ENCODE data around the gene TECPR2. TPM values are rescaled to one million over a fixed set of nuclear protein-coding genes. Genes with fewer than 3 reads are reported as not detected.

TECPR2 gene
- total RNA-seq, 1 experiment from 2014 or later = 9.3 TPM

DNA sequence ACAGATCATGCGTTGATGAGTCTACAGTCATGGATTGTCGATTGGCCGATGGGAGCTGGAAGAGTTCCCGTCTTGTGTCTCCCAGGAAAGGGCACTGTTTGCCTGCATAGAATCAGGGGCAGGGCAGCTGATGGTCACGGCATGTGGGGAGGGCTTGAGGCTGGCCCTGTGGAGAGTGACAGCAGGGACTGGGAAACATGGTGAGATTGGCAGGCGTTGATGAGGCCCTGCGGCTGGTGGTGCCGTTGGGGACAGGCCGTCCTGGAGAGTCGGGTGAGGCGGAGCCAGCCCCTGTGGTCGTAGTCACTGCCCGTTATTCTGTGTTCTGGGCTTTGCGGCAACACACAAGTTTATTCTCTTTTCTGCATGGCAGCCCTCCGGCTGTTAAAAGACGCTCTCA, 52.9 kb downstream of the TECPR2 start:
- ChIA-PET POLR2A (no interaction called here), CTCF (no interaction called here)
- no peak overlapping the region for H3K27ac Mint-ChIP-seq (ENCODE audit: unreplicated experiment)

DNA sequence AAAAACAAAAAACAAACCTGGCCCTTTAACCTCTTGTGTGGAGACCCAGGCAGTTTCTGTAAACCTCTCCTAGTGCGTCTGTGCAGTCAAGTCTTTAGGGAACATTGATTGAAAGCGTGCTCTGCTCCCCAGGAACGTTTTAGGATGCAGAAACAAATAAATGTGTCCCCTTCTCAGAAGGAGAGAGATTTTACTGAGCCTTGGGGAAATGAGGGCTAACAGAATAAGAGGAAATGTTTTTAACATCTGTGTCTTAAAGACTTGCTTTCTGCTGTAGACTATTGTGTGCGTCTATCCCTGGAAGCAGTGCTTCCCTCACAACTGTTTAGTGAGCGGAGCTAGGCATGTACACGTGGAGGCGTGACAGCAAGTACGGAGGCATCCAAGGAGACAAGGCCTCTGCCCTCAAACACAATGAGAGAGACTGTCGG, 54.3 kb downstream of the TECPR2 start:
- H3K4me3 Mint-ChIP-seq (ENCODE audit: unreplicated experiment) = no peak overlapping the region
- no peaks in the 10 kb centered on the region for H3K36me3 Mint-ChIP-seq (ENCODE audit: insufficient read depth, unreplicated experiment)
- H3K4me1 Mint-ChIP-seq (ENCODE audit: low read depth, unreplicated experiment) = no peaks in the 10 kb centered on the region
- ChIA-PET POLR2A (no interaction called here), CTCF (no interaction called here)
- TF ChIP-seq, protein P1, sequence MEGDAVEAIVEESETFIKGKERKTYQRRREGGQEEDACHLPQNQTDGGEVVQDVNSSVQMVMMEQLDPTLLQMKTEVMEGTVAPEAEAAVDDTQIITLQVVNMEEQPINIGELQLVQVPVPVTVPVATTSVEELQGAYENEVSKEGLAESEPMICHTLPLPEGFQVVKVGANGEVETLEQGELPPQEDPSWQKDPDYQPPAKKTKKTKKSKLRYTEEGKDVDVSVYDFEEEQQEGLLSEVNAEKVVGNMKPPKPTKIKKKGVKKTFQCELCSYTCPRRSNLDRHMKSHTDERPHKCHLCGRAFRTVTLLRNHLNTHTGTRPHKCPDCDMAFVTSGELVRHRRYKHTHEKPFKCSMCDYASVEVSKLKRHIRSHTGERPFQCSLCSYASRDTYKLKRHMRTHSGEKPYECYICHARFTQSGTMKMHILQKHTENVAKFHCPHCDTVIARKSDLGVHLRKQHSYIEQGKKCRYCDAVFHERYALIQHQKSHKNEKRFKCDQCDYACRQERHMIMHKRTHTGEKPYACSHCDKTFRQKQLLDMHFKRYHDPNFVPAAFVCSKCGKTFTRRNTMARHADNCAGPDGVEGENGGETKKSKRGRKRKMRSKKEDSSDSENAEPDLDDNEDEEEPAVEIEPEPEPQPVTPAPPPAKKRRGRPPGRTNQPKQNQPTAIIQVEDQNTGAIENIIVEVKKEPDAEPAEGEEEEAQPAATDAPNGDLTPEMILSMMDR (IDR thresholded peaks at IDR 0.05; ENCODE audit: insufficient read depth in 1 of 2, low read depth in 1 of 2, low read length in 1 of 2, severe bottlenecking in 1 of 2, unreplicated experiment in 1 of 2) = no peak
- Histone ChIP-seq H3K4me1 (no peaks in the 10 kb centered on the region), H3K36me3 (ENCODE audit: control insufficient read depth, insufficient read depth, low read length) (no peaks in the 10 kb centered on the region), H3K27me3 (replicated peaks; ENCODE audit: control insufficient read depth, insufficient read depth, low read length) (no peaks in the 10 kb centered on the region), H3K4me3 (ENCODE audit: low read depth, low read length) (no peak overlapping the region), H3K9me3 (no peaks in the 10 kb centered on the region)
- no peaks in the 10 kb centered on the region for H3K9me3 Mint-ChIP-seq (ENCODE audit: unreplicated experiment)
- no TSS peak for BruUV-seq (replicated peaks)
- intact Hi-C loops (cut with micrococcal nuclease; ENCODE audit: unreplicated experiment) = no loop called here
- no peak overlapping the region for H3K27ac Mint-ChIP-seq (ENCODE audit: unreplicated experiment)
- no peak for DNase-seq
- H3K27me3 Mint-ChIP-seq (ENCODE audit: insufficient read depth, unreplicated experiment) = no peaks in the 10 kb centered on the region

More for the DNA sequence above, 52.9 kb downstream of the TECPR2 start:
- H3K36me3 ChIP-seq (ENCODE audit: control insufficient read depth, insufficient read depth, low read length) = no peaks in the 10 kb centered on the region
- intact Hi-C loops (cut with micrococcal nuclease; ENCODE audit: unreplicated experiment) = no loop called here
- H3K4me3 Mint-ChIP-seq (ENCODE audit: unreplicated experiment) = no peak overlapping the region
- no peaks in the 10 kb centered on the region for H3K27me3 ChIP-seq (replicated peaks; ENCODE audit: control insufficient read depth, insufficient read depth, low read length)
- no peaks in the 10 kb centered on the region for H3K9me3 Mint-ChIP-seq (ENCODE audit: unreplicated experiment)
- no peaks in the 10 kb centered on the region for H3K9me3 ChIP-seq
- TF ChIP-seq, protein P1 (IDR thresholded peaks at IDR 0.05; ENCODE audit: insufficient read depth in 1 of 2, low read depth in 1 of 2, low read length in 1 of 2, severe bottlenecking in 1 of 2, unreplicated experiment in 1 of 2) = no peak
- H3K36me3 Mint-ChIP-seq (ENCODE audit: insufficient read depth, unreplicated experiment) = no peaks in the 10 kb centered on the region
- H3K4me1 Mint-ChIP-seq (ENCODE audit: low read depth, unreplicated experiment) = no peaks in the 10 kb centered on the region
- BruUV-seq (replicated peaks) = no TSS peak
- no peak overlapping the region for H3K4me3 ChIP-seq (ENCODE audit: low read depth, low read length)
- H3K27me3 Mint-ChIP-seq (ENCODE audit: insufficient read depth, unreplicated experiment) = no peaks in the 10 kb centered on the region
- no peaks in the 10 kb centered on the region for H3K4me1 ChIP-seq
- DNase-seq = no peak

DNA sequence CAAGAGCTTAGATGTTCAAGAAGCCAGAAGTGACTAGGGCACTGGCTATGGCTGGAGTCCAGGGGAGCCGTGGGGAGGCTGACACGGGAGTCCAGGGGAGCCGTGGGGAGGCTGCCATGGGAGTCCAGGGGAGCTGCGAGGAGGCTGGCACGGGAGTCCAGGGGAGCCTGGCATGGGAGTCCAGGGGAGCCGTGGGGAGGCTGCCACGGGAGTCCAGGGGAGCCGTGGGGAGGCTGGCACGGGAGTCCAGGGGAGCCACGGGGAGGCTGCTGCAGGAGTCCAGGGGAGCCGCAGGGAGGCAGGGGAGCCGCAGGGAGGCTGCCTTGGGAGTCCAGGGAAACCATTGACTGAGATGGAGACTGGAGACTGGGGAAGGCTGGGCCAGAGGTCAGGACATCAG, 54.9 kb downstream of the TECPR2 start:
- H3K4me1 Mint-ChIP-seq (ENCODE audit: low read depth, unreplicated experiment) = no peaks in the 10 kb centered on the region
- intact Hi-C loops (cut with micrococcal nuclease; ENCODE audit: unreplicated experiment) = no loop called here
- H3K36me3 Mint-ChIP-seq (ENCODE audit: insufficient read depth, unreplicated experiment) = no peaks in the 10 kb centered on the region
- no peak overlapping the region for H3K27ac Mint-ChIP-seq (ENCODE audit: unreplicated experiment)
- ChIA-PET POLR2A (no interaction called here), CTCF (no interaction called here)
- H3K9me3 Mint-ChIP-seq (ENCODE audit: unreplicated experiment) = no peaks in the 10 kb centered on the region
- TF ChIP-seq, protein P1 (IDR thresholded peaks at IDR 0.05; ENCODE audit: insufficient read depth in 1 of 2, low read depth in 1 of 2, low read length in 1 of 2, severe bottlenecking in 1 of 2, unreplicated experiment in 1 of 2) = no peak
- Histone ChIP-seq H3K9me3 (no peaks in the 10 kb centered on the region), H3K36me3 (ENCODE audit: control insufficient read depth, insufficient read depth, low read length) (no peaks in the 10 kb centered on the region), H3K27me3 (replicated peaks; ENCODE audit: control insufficient read depth, insufficient read depth, low read length) (no peaks in the 10 kb centered on the region), H3K4me1 (no peaks in the 10 kb centered on the region), H3K4me3 (ENCODE audit: low read depth, low read length) (no peak overlapping the region)
- H3K4me3 Mint-ChIP-seq (ENCODE audit: unreplicated experiment) = no peak overlapping the region
- H3K27me3 Mint-ChIP-seq (ENCODE audit: insufficient read depth, unreplicated experiment) = no peaks in the 10 kb centered on the region
- BruUV-seq (replicated peaks) = no TSS peak
- no peak for DNase-seq

Data from Caco-2 (cell line).